SK-N-SH treated with all-trans-retinoic acid at 6 μM for 48 hours (cell line): ENCODE data around the gene VCL.

Source experiments
- ARNTL ChIP-seq: fragments of 450-650 bp; formaldehyde crosslinking; IDR thresholded peaks from 2 replicates; pipeline ENCODE4 v1.5.0; 2020; ENCODE audit warnings: low read depth, mild to moderate bottlenecking, moderate library complexity, borderline replicate concordance
- CREB5 ChIP-seq: fragments of 250-450 bp; sonication (Bioruptor Pico); IDR thresholded peaks from 2 replicates; pipeline ENCODE4 v1.5.1; 2020; ENCODE audit warnings: low read depth, mild to moderate bottlenecking, moderate library complexity
- ESRRG ChIP-seq: fragments of 250-450 bp; sonication (Bioruptor Pico); IDR thresholded peaks from 2 replicates; pipeline ENCODE4 v1.6.1; 2021; ENCODE audit warnings: mild to moderate bottlenecking
- TOX ChIP-seq: fragments of 250-450 bp; sonication (Bioruptor Pico); IDR thresholded peaks from 2 replicates; pipeline ENCODE4 v1.8.0; 2021; ENCODE audit warnings: mild to moderate bottlenecking, moderate library complexity, borderline replicate concordance
- ZFP3 ChIP-seq: fragments of 250-450 bp; sonication (Bioruptor Pico); IDR thresholded peaks from 2 replicates; pipeline ENCODE4 v1.5.0; 2020; ENCODE audit warnings: mild to moderate bottlenecking, moderate library complexity
- ZFP30 ChIP-seq: fragments of 450-650 bp; formaldehyde crosslinking; IDR thresholded peaks from 2 replicates; pipeline ENCODE4 v1.5.0; 2022; ENCODE audit warnings: mild to moderate bottlenecking, moderate library complexity
- ZNF70 ChIP-seq: fragments of 450-650 bp; formaldehyde crosslinking; IDR thresholded peaks from 2 replicates; pipeline ENCODE4 v1.5.0; 2020; ENCODE audit warnings: mild to moderate bottlenecking, moderate library complexity
- TF ChIP-seq, protein P1 (sequence below): fragments of 250-450 bp; sonication (Bioruptor Pico); IDR thresholded peaks from 2 replicates; pipeline ENCODE4 v1.8.0; 2020; ENCODE audit warnings: mild to moderate bottlenecking, moderate library complexity, borderline replicate concordance

DNA sequence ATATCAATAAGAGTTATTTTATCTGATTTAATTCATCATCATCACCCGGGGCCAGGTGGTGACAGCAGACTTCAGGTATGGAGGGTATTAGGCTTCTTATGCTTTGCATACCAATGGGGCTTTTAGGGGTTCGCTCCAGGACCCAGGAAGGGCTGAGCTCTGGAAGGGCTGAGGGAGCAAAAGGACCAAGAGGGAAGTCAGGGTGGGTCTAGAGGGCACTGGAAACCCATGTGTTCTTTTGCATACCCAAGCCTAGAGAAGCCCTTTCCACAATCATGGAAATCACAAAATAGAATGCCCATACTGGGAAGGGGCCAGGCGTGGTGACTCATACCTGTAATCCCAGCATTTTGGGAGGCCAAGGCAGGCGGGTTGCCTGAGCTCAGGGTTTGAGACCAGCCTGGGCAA, 30.9 kb upstream of the VCL start:
- TF ChIP-seq ZFP3 (CRISPR knock-in tag) (no peak), ZNF70 (CRISPR knock-in tag) (no peak), ESRRG (CRISPR knock-in tag) (no peak), ZFP30 (no peak), ARNTL (CRISPR knock-in tag) (no peak), TOX (CRISPR knock-in tag) (no peak), CREB5 (CRISPR knock-in tag) (no peak)
- TF ChIP-seq, protein P1, sequence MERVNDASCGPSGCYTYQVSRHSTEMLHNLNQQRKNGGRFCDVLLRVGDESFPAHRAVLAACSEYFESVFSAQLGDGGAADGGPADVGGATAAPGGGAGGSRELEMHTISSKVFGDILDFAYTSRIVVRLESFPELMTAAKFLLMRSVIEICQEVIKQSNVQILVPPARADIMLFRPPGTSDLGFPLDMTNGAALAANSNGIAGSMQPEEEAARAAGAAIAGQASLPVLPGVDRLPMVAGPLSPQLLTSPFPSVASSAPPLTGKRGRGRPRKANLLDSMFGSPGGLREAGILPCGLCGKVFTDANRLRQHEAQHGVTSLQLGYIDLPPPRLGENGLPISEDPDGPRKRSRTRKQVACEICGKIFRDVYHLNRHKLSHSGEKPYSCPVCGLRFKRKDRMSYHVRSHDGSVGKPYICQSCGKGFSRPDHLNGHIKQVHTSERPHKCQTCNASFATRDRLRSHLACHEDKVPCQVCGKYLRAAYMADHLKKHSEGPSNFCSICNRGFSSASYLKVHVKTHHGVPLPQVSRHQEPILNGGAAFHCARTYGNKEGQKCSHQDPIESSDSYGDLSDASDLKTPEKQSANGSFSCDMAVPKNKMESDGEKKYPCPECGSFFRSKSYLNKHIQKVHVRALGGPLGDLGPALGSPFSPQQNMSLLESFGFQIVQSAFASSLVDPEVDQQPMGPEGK (CRISPR knock-in tag), result no peak
